NCI-H1417 (cell line): ENCODE results near the gene PER3.

Experiments
- DNase-seq, 3 experiments: peaks; one replicate each; lab custom pipeline; 2025; lab: John Stamatoyannopoulos, UW

Gene PER3

GRCh38 chr1:7783826-7784491, at the start of gene PER3:
PER3 (plus strand) TSS chr1:7784291; CDS start chr1:7784878, 587 bp downstream.
- peak; percentile 98 for DNase-seq

DNA sequence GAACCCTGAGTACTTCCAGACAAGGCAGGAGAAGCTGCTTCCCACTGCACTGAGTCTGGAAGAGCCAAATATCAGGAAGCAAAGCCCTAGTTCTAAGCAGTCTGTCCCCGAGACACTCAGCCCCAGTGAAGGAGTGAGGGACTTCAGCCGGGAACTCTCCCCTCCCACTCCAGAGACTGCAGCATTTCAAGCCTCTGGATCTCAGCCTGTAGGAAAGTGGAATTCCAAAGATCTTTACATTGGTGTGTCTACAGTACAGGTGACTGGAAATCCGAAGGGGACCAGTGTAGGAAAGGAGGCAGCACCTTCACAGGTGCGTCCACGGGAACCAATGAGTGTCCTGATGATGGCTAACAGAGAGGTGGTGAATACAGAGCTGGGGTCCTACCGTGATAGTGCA, 46.0 kb upstream of the PER3 start:
- no peak for DNase-seq

DNA sequence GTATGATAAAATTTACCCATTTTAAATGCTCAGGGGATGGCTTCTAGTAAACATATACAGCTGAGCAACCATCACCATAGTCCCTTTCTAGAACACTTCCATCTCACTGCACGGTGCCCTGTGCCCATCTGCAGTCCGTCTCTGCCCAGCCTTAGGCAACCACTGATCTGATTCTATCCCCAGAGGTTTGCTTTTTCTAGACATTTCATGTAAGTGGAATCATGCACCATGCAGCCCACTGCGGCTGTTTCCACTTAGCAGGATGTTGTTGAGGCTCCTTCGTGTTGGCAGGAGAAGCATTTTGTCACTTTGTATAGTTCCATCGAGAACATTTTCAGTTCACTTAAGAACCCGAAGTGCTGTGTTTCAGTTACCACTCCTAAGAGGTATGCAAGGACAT, 40.7 kb upstream of the PER3 start:
- no peak for DNase-seq

GRCh38 chr1:7744882-7745281, 39.2 kb upstream of the PER3 start:
- no peak for DNase-seq

DNA sequence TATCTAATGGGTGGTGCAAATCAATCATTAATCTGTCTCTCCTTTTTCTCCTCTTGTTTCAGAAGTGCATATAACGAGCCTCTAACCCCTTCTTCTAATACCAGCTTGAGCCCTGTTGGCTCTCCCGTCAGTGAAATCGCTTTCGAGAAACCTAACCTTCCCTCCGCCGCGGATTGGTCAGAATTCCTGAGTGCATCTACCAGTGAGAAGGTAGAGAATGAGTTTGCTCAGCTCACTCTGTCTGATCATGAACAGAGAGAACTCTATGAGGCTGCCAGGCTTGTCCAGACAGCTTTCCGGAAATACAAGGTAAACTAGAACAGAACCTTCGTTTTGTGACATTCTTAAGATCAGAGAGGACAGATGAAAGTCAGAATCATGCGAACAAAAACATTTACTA, 38.3 kb upstream of the PER3 start:
- DNase-seq: no peak

DNA sequence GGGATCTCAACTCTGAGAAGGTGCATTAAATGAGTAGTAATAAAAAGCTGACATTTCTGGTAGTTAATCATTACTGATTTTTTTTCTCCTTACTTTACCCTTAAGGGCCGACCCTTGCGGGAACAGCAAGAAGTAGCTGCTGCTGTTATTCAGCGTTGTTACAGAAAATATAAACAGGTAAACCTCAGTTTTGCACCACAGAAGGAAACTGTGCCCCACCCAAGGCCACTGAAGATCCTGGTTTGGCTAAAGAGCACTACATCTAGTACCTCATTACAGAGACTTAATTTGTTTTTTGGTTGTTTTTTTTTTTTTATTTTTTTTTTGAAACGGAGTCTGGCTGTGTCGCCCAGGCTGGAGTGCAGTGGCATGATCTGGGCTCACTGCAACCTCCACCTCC, 36.5 kb upstream of the PER3 start:
- no peak for DNase-seq

GRCh38 chr1:7749126-7749525, 35.0 kb upstream of the PER3 start:
- peak in 1 of 3 experiments; percentile 6 for DNase-seq

GRCh38 chr1:7751174-7751573, 32.9 kb upstream of the PER3 start:
- DNase-seq: no peak

GRCh38 chr1:7752512-7753417, 31.3 kb upstream of the PER3 start:
- DNase-seq: peak; percentile 68 to 90 (median 77)

DNA sequence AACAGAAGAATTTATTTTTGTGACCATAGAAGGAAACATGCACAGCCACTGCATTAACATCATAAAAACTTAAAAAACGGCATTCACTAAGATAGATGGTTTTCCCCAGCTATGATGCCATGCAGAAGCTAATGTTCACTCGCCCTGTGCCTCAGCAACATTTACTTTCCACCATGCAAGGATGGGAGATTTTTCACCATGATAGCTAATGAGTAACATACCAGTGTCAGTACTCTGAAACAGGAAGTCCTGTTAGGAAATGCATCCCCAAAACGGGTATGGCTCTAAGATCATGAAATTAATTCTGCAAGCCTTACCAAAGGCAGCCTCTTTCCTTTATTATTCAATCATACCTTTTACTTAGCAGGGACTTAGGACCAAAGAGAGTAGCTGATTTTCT, 30.4 kb upstream of the PER3 start:
- no peak for DNase-seq

- DNase-seq: no peak
Measured at GRCh38 chr1:7754234-7754633, 29.9 kb upstream of the PER3 start.

GRCh38 chr1:7755448-7755847, 28.6 kb upstream of the PER3 start:
- DNase-seq: no peak

- no peak for DNase-seq
Measured at GRCh38 chr1:7760245-7760644, 23.8 kb upstream of the PER3 start.

DNA sequence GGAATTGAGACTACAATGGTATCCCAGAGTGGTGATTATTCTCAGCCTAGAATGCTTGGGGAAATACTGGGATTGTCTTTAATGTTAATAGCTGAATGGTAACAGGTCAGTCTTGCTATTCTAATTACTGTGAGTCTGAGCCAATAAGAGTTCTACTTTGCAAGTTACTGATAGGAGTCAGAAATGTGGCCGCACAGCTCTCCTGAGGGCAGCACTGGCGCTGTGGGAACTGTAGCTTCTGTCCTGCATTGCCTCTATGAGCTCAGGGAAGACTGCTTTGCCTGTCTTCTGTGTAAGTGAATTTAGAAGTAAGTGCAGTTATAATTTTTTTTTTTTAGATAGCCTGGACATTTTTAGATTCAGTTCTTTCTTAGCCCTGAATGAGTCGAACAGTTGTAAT, 23.0 kb upstream of the PER3 start:
- no peak for DNase-seq

DNA sequence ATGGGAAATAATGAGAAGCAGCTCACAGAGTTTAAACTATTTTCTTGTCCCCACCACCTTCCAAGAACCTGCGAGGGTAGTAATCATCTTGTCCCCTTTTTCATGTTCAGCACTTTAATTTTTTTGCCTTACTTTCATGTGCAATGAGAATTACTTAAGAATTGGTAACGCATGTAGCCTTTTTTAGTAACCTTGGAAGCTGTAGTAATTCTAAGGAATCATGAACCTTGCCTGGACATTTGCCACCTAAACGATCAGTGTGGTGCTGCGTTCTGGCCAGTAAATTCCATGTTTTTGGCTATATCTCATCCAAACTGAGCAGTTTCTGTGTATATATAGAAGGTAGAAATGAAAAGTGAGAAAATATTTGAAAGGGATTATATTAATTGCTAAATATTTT, 16.9 kb upstream of the PER3 start:
- no peak for DNase-seq

DNA sequence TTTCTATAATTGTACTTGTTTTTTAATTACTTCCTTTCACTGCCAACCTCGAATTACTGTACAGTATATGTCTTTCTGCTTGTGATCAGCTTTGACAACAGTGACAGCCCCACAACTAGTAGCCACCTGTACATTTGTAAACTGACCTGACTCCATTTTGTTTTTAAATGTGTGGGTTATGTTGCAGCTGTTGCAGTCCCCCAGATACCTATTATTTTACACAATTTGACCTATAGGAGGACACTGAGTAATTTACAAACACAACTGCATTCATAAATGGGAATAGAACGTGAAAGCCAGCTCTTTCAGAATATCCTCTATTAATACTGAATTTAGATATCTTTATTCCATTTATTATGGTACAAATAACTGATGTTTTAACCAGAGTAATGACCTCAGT, 15.5 kb upstream of the PER3 start:
- no peak for DNase-seq

- DNase-seq: no peak
Measured at GRCh38 chr1:7769673-7770412, 14.2 kb upstream of the PER3 start.

DNA sequence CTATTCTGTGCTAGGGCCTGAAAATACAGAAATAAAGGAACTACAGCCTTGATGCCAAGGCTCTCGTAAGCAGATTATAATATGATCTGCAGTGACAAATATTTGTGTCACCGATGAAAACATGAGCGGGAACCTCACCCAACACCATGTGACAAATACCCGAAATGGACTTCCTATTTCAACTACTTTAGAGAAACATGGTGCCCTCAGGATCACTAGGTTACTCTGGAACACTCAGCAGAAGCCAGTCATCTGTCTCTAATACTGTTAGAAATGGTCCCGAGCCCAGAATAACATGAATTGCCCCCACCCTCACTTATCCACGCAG, 13.5 kb upstream of the PER3 start:
- no peak for DNase-seq

DNA sequence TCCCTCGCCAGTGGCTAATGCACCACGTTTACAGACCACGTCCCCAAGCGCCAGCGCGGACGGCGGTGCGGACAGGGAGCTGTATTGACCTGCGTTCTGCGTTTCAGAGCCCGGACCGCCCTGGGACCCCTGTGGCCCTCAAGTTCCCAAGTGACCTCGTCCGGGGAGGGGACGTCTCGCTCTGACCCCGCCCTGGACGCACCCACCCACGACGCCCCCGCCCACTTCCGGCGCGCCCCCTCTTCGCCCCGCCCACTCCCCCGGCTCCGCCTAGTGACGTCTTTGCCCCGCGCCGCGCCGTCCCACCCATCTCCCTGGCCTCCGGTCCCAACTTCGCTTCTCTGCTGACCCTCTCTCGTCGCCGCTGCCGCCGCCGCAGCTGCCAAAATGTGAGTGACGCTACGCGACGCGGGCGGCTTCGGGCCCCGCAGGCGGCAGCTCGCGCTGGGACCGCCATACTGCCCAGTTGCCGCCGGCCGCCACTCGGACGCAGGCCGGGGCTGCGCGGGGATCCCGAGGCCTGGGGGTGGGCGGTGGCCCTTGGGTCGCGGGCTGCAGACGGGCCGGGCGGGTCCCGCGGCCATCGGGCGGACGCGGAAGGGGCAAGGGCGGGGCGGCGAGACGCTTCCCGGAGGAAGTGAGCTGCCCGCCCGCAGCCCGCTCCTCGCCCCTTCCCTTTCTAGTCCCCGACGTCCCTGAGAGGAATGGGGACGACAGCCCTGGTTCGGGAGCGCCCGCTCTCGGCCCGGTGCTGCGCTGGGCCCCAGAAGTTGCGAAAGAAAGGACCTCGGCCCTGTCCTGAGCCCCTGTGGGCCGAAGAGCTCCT, 12.9 kb upstream of the PER3 start, which contains the start of gene VAMP3:
Gene VAMP3 (plus strand): TSS at position 300 of the 826 bp plus-strand sequence. CDS start 88 bp downstream, at position 388.
- peak; percentile 68 to 79 (median 70) for DNase-seq

DNA sequence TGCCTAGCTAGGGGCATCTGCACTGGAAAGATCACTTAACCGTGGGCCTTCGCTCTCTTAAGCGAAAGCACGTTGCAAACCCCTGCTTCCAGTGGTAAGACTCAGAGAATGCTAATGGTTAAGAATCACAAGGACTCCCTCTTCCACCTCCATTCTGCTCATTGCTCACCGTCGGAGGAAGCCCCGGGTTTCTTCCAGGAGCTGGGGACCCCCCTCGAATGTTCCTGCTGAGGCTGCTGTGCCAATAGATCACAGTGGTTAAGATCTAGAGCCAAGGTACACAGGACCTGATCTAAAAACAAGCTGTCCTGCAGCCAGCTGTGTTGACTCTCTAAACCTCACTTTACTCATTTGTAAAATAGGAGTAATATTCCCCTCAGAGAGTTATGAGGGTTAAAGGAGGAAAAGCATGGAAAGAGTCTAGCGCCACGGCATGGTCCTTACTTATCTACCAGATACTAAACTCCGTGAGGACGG, 12.2 kb upstream of the PER3 start:
- DNase-seq: peak in 1 of 3 experiments; percentile 48

DNA sequence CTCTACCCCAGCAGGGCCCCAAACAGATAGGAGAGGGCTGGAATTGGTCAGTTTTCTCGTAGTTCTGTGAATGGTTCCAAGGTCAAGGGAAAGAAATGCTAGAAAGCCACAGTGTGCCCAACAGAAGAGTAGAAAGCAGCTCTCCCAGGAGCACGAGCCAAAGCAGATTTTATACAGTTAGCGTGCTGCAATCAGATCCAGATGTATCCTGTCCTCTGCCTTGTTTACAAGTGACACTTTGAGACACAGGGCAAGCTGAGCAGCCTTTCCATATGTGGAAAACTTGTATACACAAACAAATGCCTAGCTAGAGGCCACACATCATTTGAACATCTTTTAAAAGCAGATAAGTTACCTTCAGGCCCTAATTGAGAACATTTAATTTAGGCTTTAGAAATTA, 6.5 kb upstream of the PER3 start:
- no peak for DNase-seq
